ENCODE data around the gene INTS2.

DNA sequence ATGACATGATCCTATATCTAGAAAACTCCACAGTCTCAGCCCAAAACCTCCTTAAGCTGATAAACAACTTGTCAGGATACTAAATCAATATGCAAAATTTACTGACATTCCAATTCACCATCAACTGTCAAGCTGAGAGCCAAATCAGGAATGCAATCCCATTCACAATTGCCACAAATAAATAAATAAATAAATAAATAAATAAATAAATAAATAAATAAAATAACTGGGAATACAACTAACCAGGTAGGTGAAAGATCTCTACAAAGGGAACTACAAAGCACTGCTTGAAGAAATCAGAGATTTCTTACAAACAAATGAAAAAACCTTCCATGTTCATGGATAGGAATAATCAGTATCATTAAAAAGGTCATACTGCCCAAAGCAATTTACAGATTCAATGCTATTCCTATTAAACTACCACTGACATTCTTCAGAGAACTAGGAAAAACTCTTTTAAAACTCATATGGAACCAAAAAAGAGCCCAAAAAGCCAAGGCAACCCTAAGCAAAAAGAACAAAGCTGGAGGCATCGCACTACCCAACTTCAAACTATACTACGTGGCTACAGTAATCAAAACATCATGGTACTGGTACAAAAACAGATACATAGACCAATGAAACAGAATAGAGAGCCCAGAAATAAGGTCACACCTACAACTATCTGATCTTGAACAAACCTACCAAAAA, 102.2 kb downstream of the INTS2 start:
- TF ChIP-seq EZH2 (IDR thresholded peaks at IDR 0.05) (no peak), POLR2AphosphoS5 (IDR thresholded peaks at IDR 0.05; ENCODE audit: borderline replicate concordance, low read depth, low read length) (no peak), FOXP2 (optimal IDR thresholded peaks at IDR 0.05; ENCODE audit: control extremely low read depth, extremely low read length, insufficient read depth) (no peak)
